Suprapubic skin (tissue), 4 donors: ENCODE results near the gene PHKB. TPM values are rescaled to one million over a fixed set of nuclear protein-coding genes. Genes with fewer than 3 reads are reported as not detected.
A peak's percentile ranks its signal among the peaks of the same experiment; 100 is the strongest.

Source experiments
- DNase-seq, 2 donors: peaks; one replicate each; pipeline ENCODE4 v3.0.0-alpha.2; 2019; ENCODE audit warnings: low spot score in 2 of 2
- H3K27ac ChIP-seq: fragments of 200-600 bp; sonication (generic); one replicate; pipeline ENCODE4 v1.5.1; 2019
- H3K27me3 ChIP-seq: fragments of 200-600 bp; sonication (generic); one replicate; pipeline ENCODE4 v1.5.1; 2019
- H3K36me3 ChIP-seq: fragments of 200-600 bp; sonication (generic); one replicate; pipeline ENCODE4 v1.5.1; 2019
- H3K4me1 ChIP-seq: fragments of 200-600 bp; sonication (generic); one replicate; pipeline ENCODE4 v1.5.1; 2019
- H3K4me3 ChIP-seq: fragments of 200-600 bp; sonication (generic); one replicate; pipeline ENCODE4 v1.5.1; 2019; ENCODE audit warnings: mild to moderate bottlenecking
- H3K9me3 ChIP-seq: fragments of 200-600 bp; sonication (generic); one replicate; pipeline ENCODE4 v1.5.1; 2019
- EP300 ChIP-seq: sonication (generic); formaldehyde crosslinking; IDR thresholded peaks from one replicate; pipeline ENCODE4 v1.6.1; 2017; ENCODE audit warnings: antibody characterized with exemption
- POLR2A ChIP-seq, 2 donors: fragments of 450-650 bp; IDR thresholded peaks; one replicate each; pipeline ENCODE4 v1.6.1; 2017; ENCODE audit warnings: antibody characterized with exemption in 2 of 2, mild to moderate bottlenecking in 2 of 2, moderate library complexity in 2 of 2
- POLR2AphosphoS5 ChIP-seq, 3 donors: sonication (generic); formaldehyde crosslinking; IDR thresholded peaks; one replicate each; pipeline ENCODE4 v1.6.1; 2017; ENCODE audit warnings: antibody characterized with exemption in 3 of 3
- WGBS: methylation state at CpG from one replicate; pipeline ENCODE4 v1.1.5; 2018; 5-methylcytosine and 5-hydroxymethylcytosine counted together
- total RNA-seq, 4 donors: library from RNA; depleted of rRNA; stranded (reverse); fragments of >200 nt; gene quantifications; one replicate each; pipeline ENCODE4 v1.1.0, GENCODE V29; 2016
- TF ChIP-seq, protein P1 (sequence below), 2 donors: fragments of 200-600 bp in 1 of 2; fragments of 450-650 bp in 1 of 2; sonication (generic) in 1 of 2; IDR thresholded peaks; one replicate each; pipeline ENCODE4 v1.5.1; 2016 to 2019; ENCODE audit warnings: antibody characterized with exemption in 2 of 2, mild to moderate bottlenecking in 1 of 2, moderate library complexity in 1 of 2

Gene PHKB
- total RNA-seq, 4 donors from 2014 or later, result 28.7 to 92.9 (median 43.1) TPM

DNA sequence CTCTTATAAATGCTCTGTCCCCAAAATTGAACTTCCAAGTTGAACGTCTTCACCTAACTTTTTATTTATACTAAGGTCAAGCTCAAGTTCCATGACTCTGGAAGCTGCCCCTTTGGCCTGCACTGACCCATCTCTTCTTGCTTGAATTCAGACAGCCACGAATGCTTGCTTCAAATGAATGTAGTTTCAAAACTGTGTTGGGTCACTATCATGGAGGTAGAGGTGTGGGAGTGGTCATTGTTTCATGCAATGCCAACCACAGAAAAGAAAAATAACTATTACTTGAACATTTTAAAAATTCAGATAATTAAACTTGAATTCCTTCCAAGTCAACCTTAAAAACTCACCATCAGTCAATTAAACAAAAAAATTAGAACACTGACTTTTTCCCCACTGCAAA lies 2.8 kb upstream of the PHKB start:
- TF ChIP-seq, protein P1, sequence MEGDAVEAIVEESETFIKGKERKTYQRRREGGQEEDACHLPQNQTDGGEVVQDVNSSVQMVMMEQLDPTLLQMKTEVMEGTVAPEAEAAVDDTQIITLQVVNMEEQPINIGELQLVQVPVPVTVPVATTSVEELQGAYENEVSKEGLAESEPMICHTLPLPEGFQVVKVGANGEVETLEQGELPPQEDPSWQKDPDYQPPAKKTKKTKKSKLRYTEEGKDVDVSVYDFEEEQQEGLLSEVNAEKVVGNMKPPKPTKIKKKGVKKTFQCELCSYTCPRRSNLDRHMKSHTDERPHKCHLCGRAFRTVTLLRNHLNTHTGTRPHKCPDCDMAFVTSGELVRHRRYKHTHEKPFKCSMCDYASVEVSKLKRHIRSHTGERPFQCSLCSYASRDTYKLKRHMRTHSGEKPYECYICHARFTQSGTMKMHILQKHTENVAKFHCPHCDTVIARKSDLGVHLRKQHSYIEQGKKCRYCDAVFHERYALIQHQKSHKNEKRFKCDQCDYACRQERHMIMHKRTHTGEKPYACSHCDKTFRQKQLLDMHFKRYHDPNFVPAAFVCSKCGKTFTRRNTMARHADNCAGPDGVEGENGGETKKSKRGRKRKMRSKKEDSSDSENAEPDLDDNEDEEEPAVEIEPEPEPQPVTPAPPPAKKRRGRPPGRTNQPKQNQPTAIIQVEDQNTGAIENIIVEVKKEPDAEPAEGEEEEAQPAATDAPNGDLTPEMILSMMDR (IDR thresholded peaks at IDR 0.05), result no peak
- TF ChIP-seq POLR2AphosphoS5 (IDR thresholded peaks at IDR 0.05) (no peak), POLR2A (IDR thresholded peaks at IDR 0.05) (no peak), EP300 (no peak)
- Histone ChIP-seq H3K27me3 (no peaks in the 10 kb centered on the region), H3K9me3 (no peaks in the 10 kb centered on the region), H3K4me1 (peaks cover 31% of the 10 kb centered on the region), H3K36me3 (peaks cover 13% of the 10 kb centered on the region), H3K4me3 (no peak overlapping the region), H3K27ac (no peak overlapping the region)
- 96% methylated on average over 2 of the region's 2 CpGs for WGBS
- no peak for DNase-seq

DNA sequence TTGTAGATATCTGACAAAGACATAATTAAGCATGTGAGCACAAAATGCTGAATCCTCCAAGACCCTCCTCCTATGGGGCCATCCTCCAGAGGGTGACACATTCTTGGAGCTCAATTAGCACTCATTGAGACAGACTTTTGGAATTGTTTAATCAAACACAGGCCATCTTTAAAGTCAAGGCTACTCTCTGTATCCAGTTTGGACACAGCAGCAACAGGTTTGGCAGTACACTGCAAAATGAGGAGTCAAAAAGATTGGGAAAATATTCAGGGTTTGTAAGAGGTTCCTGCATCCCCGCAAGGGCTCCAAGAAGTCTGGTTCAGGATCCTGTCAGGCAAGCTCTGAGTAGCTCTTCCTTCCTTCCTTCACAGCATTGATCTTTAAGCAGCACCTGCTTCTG lies 1.5 kb upstream of the PHKB start:
- 73% methylated on average over 1 of the region's 1 CpG for WGBS
- no peak overlapping the region for H3K27ac ChIP-seq
- TF ChIP-seq EP300, result no peak
- H3K4me3 ChIP-seq, result peak overlapping the region; percentile 95
- H3K27me3 ChIP-seq, result no peaks in the 10 kb centered on the region
- H3K36me3 ChIP-seq, result peaks cover 4% of the 10 kb centered on the region
- no peak for DNase-seq
- H3K9me3 ChIP-seq, result no peaks in the 10 kb centered on the region
- H3K4me1 ChIP-seq, result peaks cover 44% of the 10 kb centered on the region

DNA sequence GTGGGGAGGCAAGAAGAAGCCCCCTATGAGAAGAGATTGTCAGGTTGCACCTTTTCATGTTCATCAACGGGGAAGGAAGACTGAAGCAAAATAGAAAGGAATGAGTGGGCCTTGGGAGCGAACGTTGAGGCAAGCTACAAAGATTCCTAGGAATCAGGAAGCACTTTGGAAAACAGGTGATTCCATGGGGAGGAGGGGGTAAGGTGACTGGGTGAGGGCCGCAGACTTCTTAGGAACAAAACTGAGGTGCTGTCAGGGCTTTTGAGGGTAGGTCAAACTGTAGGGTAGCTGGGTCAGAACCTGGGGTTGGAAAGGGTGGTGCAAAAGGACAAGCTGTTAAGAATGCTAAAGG lies 796 bp upstream of the PHKB start:
- Histone ChIP-seq H3K27ac (peak overlapping the region; percentile 100), H3K9me3 (no peaks in the 10 kb centered on the region), H3K4me3 (peak overlapping the region; percentile 95), H3K36me3 (peaks cover 4% of the 10 kb centered on the region), H3K27me3 (no peaks in the 10 kb centered on the region), H3K4me1 (peaks cover 50% of the 10 kb centered on the region)
- TF ChIP-seq EP300, result no peak
- TF ChIP-seq, protein P1 (IDR thresholded peaks at IDR 0.05), result no peak
- TF ChIP-seq POLR2A (IDR thresholded peaks at IDR 0.05), result no peak
- no peak for TF ChIP-seq POLR2AphosphoS5 (IDR thresholded peaks at IDR 0.05)
- no peak for DNase-seq
- WGBS, result under 1% methylated on average over 4 of the region's 4 CpGs

DNA sequence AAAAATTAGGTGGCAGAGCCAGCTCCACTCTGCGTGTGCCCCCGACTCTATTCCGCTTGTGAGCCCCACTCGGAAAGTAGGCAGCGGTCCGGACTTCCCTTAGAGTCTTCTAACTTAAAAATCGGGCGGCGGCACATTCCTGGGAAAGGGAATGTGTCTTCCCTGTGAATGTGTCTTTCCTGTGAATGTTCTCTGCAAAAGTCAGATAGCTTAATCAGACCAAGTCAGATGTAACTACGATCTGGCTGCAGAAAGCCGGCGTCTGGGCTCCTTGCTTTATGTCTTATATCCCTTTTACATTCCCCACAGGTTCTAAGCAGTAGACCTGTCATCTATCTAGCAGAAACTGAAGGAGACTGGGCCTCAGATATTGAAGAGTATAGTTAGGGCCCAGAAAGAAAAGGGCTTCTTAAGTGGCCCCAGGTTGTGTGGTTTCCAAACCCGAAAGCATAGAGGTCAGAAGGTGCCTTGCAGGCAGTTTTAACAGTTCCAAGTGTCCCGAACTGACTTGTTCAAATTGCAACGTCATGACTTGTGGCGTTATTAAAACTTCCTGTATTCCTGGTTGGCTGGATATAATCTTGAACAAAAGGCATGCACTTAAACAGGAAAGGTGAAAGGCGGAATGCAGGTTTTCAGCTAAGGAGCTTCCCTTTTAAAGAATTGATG lies 601 bp downstream of the PHKB start:
- peak overlapping the region; percentile 95 for H3K4me3 ChIP-seq
- DNase-seq, result no peak
- H3K27me3 ChIP-seq, result no peaks in the 10 kb centered on the region
- H3K36me3 ChIP-seq, result peaks cover 4% of the 10 kb centered on the region
- no peaks in the 10 kb centered on the region for H3K9me3 ChIP-seq
- no peak for TF ChIP-seq EP300
- TF ChIP-seq POLR2A (IDR thresholded peaks at IDR 0.05), result no peak
- TF ChIP-seq POLR2AphosphoS5 (IDR thresholded peaks at IDR 0.05), result no peak
- TF ChIP-seq, protein P1 (IDR thresholded peaks at IDR 0.05), result no peak
- H3K27ac ChIP-seq, result peak overlapping the region; percentile 100
- H3K4me1 ChIP-seq, result peaks cover 50% of the 10 kb centered on the region
- WGBS, result 2% methylated on average over 17 of the region's 17 CpGs

DNA sequence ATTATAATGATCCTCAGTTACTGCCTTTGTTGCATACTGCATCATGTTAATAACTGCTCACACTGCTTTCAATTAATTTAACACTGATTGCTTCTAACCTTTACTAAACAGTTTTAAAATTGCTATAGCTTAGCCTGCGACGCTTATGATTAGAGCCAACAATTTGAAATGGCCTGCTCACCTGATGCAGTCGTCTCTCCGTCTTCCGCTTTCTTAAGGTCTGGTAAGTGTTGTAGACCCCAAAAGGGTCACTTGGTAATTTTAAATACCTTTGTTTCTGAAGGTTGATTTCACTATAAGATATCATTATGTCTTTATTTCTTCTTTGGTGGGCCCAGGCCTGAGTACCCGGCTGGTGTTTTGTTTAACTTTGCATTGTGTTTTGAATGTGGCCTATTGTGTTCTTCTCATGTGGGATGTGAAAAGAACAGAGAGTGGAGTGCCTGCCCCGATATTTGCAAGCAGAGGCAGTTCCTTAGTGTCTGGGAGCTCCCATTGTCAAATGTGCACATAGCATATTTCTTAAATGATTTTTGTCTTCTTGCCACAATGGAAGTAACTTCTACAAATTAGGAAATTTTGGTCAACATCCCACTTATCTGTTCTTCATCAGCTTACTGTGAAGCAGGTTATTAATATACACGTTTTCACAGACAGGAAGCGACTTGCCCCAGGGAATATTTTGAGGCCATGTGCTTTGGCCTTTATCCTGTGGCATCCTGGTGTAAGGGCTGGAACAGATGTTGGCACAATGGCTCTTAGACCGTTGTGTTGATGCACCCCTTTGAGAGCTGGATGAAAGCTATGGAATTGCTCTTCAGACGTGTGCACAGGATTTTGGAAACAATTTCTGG lies 2.9 kb downstream of the PHKB start:
- no peak for DNase-seq
- no peak overlapping the region for H3K27ac ChIP-seq
- no peaks in the 10 kb centered on the region for H3K9me3 ChIP-seq
- TF ChIP-seq EP300, result no peak
- TF ChIP-seq, protein P1 (IDR thresholded peaks at IDR 0.05), result no peak
- TF ChIP-seq POLR2A (IDR thresholded peaks at IDR 0.05), result no peak
- no peak for TF ChIP-seq POLR2AphosphoS5 (IDR thresholded peaks at IDR 0.05)
- H3K4me1 ChIP-seq, result peaks cover 55% of the 10 kb centered on the region
- no peaks in the 10 kb centered on the region for H3K27me3 ChIP-seq
- H3K4me3 ChIP-seq, result no peak overlapping the region
- WGBS, result 58% methylated on average over 11 of the region's 11 CpGs
- no peaks in the 10 kb centered on the region for H3K36me3 ChIP-seq
